HL-60 (cell line): Measurements from ENCODE around the gene PLA2G5.

Source experiments
- POLR2AphosphoS5 ChIP-seq: IDR thresholded peaks from 2 replicates; pipeline ENCODE4 v1.6.1; 2012; ENCODE audit warnings: low read depth
- TF ChIP-seq, protein P1 (sequence below): IDR thresholded peaks from one replicate; pipeline ENCODE4 v1.5.1; 2011; ENCODE audit warnings: low read length, control low read depth, inconsistent platforms; ENCODE audit not compliant: insufficient read depth
- TF ChIP-seq, protein P2 (sequence below): IDR thresholded peaks from 2 replicates; pipeline ENCODE4 v1.6.1; 2012; ENCODE audit warnings: low read depth; ENCODE audit not compliant: insufficient replicate concordance

DNA sequence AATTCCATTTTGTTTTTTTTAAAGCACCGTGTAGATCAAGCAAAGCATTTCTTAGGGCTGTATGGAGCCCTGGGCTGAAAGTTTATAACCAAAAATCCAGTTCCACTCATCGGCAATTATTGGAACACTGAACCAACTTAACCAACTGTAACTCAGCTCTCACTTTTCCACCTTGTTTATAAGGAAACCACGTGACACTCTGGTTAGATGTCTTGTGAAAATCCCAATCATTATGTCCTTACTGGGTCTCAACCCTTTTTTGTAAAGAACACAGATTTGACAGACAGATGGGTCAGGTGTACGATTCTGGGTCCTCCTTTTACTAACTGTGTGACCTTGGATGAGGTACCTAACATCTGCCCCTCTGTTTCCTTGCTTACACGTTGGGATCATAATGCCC lies 6.2 kb downstream of the PLA2G5 start:
- TF ChIP-seq, protein P1, sequence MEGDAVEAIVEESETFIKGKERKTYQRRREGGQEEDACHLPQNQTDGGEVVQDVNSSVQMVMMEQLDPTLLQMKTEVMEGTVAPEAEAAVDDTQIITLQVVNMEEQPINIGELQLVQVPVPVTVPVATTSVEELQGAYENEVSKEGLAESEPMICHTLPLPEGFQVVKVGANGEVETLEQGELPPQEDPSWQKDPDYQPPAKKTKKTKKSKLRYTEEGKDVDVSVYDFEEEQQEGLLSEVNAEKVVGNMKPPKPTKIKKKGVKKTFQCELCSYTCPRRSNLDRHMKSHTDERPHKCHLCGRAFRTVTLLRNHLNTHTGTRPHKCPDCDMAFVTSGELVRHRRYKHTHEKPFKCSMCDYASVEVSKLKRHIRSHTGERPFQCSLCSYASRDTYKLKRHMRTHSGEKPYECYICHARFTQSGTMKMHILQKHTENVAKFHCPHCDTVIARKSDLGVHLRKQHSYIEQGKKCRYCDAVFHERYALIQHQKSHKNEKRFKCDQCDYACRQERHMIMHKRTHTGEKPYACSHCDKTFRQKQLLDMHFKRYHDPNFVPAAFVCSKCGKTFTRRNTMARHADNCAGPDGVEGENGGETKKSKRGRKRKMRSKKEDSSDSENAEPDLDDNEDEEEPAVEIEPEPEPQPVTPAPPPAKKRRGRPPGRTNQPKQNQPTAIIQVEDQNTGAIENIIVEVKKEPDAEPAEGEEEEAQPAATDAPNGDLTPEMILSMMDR, result no peak
- TF ChIP-seq POLR2AphosphoS5, result no peak
- TF ChIP-seq, protein P2, sequence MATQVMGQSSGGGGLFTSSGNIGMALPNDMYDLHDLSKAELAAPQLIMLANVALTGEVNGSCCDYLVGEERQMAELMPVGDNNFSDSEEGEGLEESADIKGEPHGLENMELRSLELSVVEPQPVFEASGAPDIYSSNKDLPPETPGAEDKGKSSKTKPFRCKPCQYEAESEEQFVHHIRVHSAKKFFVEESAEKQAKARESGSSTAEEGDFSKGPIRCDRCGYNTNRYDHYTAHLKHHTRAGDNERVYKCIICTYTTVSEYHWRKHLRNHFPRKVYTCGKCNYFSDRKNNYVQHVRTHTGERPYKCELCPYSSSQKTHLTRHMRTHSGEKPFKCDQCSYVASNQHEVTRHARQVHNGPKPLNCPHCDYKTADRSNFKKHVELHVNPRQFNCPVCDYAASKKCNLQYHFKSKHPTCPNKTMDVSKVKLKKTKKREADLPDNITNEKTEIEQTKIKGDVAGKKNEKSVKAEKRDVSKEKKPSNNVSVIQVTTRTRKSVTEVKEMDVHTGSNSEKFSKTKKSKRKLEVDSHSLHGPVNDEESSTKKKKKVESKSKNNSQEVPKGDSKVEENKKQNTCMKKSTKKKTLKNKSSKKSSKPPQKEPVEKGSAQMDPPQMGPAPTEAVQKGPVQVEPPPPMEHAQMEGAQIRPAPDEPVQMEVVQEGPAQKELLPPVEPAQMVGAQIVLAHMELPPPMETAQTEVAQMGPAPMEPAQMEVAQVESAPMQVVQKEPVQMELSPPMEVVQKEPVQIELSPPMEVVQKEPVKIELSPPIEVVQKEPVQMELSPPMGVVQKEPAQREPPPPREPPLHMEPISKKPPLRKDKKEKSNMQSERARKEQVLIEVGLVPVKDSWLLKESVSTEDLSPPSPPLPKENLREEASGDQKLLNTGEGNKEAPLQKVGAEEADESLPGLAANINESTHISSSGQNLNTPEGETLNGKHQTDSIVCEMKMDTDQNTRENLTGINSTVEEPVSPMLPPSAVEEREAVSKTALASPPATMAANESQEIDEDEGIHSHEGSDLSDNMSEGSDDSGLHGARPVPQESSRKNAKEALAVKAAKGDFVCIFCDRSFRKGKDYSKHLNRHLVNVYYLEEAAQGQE, result no peak
